ENCODE results near the gene RASGRP3. TPM values are rescaled to one million over a fixed set of nuclear protein-coding genes. Genes with fewer than 3 reads are reported as not detected.
A peak's percentile ranks its signal among the peaks of the same experiment; 100 is the strongest.

Gene RASGRP3
- total and polyA plus RNA-seq, 2 of the 13 experiments (the other 11 are each of a cell fraction or from before 2014, with no cell fraction given): 0.01 TPM; not detected in 1

GRCh38 chr2:33476131-33476792 is at the start of gene RASGRP3 (continued):
- TF ChIP-seq MED8 (CRISPR knock-in tag; IDR thresholded peaks at IDR 0.05; ENCODE audit: insufficient replicate concordance): no peak
- no peak for TF ChIP-seq ZNF263 (CRISPR knock-in tag; IDR thresholded peaks at IDR 0.05)
- no peak for TF ChIP-seq ZNF605 (CRISPR knock-in tag; IDR thresholded peaks at IDR 0.05)
- TF ChIP-seq ZNF660 (CRISPR knock-in tag; IDR thresholded peaks at IDR 0.05; ENCODE audit: borderline replicate concordance, low read depth): no peak
- TF ChIP-seq HOXA9 (CRISPR knock-in tag; IDR thresholded peaks at IDR 0.05; ENCODE audit: borderline replicate concordance): peak; percentile 86; the same call in 1 of the 2 replicates
- no peak for TF ChIP-seq PBX3 (CRISPR knock-in tag; IDR thresholded peaks at IDR 0.05; ENCODE audit: borderline replicate concordance)
- TF ChIP-seq ZNF10 (CRISPR knock-in tag; IDR thresholded peaks at IDR 0.05; ENCODE audit: borderline replicate concordance, low read depth): no peak
- TF ChIP-seq ZNF382 (CRISPR knock-in tag; IDR thresholded peaks at IDR 0.05; ENCODE audit: borderline replicate concordance): no peak
- TF ChIP-seq RARA (CRISPR knock-in tag; IDR thresholded peaks at IDR 0.05): no peak
- TF ChIP-seq ZSCAN9 (CRISPR knock-in tag; IDR thresholded peaks at IDR 0.05; ENCODE audit: borderline replicate concordance): 0 out of 2 replicates have a peak, but pooled peaks have one; percentile 17
- TF ChIP-seq SOX5 (CRISPR knock-in tag; IDR thresholded peaks at IDR 0.05; ENCODE audit: borderline replicate concordance): no peak
- no peak for TF ChIP-seq GABPA (IDR thresholded peaks at IDR 0.05; ENCODE audit: low read depth, low read length)
- no peak for TF ChIP-seq GABPA (CRISPR knock-in tag; IDR thresholded peaks at IDR 0.05; ENCODE audit: low read depth)
- peak; percentile 41; the same call in 1 of the 2 replicates for TF ChIP-seq KDM5B (CRISPR knock-in tag; IDR thresholded peaks at IDR 0.05; ENCODE audit: borderline replicate concordance)
- no peak for TF ChIP-seq CENPT (CRISPR knock-in tag; IDR thresholded peaks at IDR 0.05; ENCODE audit: low read depth)
- no peak for TF ChIP-seq ATF5 (CRISPR knock-in tag; IDR thresholded peaks at IDR 0.05; ENCODE audit: low read depth)
- TF ChIP-seq TBX2 (CRISPR knock-in tag; IDR thresholded peaks at IDR 0.05; ENCODE audit: borderline replicate concordance): 0 out of 2 replicates have a peak, but pooled peaks have one; percentile 10
- TF ChIP-seq MATR3 (CRISPR knock-in tag; IDR thresholded peaks at IDR 0.05): no peak
- no peak for TF ChIP-seq ZNF446 (CRISPR knock-in tag; IDR thresholded peaks at IDR 0.05)
- 0 out of 2 replicates have a peak, but pooled peaks have one; percentile 24 for TF ChIP-seq HNF1B (CRISPR knock-in tag; IDR thresholded peaks at IDR 0.05)
- TF ChIP-seq ZNF784 (CRISPR knock-in tag; IDR thresholded peaks at IDR 0.05; ENCODE audit: borderline replicate concordance): no peak
- no peak for TF ChIP-seq FLYWCH1 (CRISPR knock-in tag; IDR thresholded peaks at IDR 0.05)
- no peak for TF ChIP-seq ZNF451 (CRISPR knock-in tag; IDR thresholded peaks at IDR 0.05)
- no peak for TF ChIP-seq ZNF260 (CRISPR knock-in tag; IDR thresholded peaks at IDR 0.05; ENCODE audit: borderline replicate concordance, low read depth)
- no peak for TF ChIP-seq ZNF124 (CRISPR knock-in tag; IDR thresholded peaks at IDR 0.05)
- TF ChIP-seq ZFP36 (IDR thresholded peaks at IDR 0.05; ENCODE audit: borderline replicate concordance, low read depth, low read length, partially characterized antibody): no peak
- TF ChIP-seq ZNF883 (CRISPR knock-in tag; IDR thresholded peaks at IDR 0.05; ENCODE audit: not compliant biosample characterization): no peak
